Activated CD8-positive, alpha-beta memory T cell treated with anti-CD3 and anti-CD28 coated beads, Interleukin-2, amount 50 U/mL, for 48 hours (primary cell): ENCODE measurements around the gene RTN1.

Source experiments
- DNase-seq: peaks from one replicate; pipeline ENCODE4 v3.0.0-alpha.2; 2020

RTN1 gene, protein sequence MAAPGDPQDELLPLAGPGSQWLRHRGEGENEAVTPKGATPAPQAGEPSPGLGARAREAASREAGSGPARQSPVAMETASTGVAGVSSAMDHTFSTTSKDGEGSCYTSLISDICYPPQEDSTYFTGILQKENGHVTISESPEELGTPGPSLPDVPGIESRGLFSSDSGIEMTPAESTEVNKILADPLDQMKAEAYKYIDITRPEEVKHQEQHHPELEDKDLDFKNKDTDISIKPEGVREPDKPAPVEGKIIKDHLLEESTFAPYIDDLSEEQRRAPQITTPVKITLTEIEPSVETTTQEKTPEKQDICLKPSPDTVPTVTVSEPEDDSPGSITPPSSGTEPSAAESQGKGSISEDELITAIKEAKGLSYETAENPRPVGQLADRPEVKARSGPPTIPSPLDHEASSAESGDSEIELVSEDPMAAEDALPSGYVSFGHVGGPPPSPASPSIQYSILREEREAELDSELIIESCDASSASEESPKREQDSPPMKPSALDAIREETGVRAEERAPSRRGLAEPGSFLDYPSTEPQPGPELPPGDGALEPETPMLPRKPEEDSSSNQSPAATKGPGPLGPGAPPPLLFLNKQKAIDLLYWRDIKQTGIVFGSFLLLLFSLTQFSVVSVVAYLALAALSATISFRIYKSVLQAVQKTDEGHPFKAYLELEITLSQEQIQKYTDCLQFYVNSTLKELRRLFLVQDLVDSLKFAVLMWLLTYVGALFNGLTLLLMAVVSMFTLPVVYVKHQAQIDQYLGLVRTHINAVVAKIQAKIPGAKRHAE

DNA sequence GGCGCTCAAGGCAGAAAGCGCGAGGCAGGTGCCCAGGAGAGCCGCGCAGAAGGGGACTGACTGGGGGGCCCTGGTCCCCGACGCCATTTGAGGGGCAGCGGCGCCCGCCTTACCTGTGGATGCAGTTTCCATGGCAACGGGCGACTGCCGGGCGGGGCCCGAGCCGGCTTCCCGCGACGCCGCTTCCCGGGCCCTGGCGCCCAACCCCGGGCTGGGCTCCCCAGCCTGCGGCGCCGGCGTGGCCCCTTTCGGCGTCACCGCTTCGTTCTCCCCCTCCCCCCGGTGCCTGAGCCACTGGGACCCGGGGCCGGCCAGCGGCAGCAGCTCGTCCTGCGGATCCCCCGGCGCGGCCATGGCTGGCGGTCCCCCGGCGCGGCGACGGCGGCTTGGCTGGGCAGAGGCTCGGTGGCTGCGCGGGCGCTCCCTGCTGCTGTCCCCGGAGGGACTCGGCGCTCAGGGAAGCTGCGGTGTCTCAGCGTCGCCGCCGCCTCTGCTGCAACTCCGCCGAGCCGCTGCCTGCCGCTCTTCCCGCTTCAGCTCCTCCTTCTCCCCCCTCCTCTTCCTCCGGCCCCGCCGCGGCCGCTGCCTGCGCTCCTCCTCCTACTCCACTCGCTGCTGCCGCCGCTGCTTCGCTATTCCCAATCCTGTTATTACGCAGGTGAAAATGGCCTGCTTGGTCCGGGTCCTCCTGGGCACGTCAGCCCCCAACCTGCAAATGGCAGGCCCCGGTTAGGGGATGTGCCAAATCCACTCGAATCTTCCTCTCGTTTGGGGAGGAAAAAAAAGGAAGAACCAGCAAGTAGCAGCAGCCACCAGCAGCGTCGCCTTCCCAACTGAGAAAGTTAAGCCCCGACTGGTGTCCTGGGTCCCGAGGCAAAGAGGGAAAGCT lies at the start of gene RTN1:
TSS of gene RTN1 (minus strand) at position 500 of the 889 bp plus-strand sequence. CDS start at position 354, 146 bp downstream.
- DNase-seq: peak; percentile 61

DNA sequence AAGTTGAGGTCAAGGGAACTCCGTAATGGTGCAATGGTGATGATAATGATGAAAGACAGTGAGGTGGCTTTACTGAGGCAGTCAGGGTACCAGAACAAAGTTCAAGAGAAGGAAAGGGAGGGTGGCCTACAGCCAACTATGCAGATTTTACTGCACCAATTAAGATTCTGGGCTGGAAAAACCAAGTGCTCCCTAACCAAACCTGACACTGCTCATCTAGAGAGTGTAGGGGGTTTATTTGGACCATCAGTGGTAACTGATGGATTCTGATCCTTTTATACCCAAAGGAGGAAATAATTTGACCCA lies 49.8 kb upstream of the RTN1 start:
- DNase-seq: no peak

DNA sequence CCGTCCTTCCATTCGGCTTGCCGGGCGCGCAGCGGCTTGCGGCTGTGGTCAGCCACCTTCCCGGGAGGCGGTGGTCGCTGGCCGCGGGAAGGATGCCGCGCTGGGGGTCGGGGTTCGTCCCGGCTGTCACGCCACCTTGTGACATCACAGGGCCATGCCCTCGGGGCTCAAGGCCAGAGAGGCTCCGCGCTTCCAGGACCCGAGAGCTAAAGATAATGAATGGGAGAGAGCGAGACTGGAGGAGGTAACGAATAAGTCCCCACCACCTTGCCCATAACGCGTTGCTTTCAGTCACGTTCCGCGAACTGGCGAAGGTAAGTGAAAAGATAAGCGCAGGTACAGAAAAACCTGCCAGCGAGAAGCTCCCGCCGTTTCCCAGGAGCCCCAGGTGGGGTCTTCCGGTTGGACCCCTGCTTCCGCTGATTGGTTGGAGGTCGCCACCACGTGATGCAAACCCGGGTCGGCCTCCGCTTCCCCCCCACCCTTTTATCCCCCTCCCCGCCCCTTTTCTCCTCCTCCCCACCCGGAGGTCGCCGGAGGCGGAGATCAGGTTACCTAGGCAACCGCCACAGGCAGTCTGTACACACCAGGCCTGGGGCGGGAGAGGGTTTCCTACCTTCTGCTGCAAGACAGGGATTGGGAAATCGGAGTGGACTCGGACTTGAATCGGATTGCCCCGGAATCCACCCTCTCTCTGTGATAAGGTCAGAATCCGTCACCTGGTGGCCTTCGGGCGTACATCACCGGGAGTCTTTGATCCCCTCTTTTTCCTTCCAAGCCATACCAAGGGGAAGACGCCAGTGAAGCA lies 49.2 kb upstream of the RTN1 start, which contains the start of gene LRRC9:
TSS of gene LRRC9 (plus strand) at position 575 of the 808 bp plus-strand sequence.
- DNase-seq: peak; percentile 57

DNA sequence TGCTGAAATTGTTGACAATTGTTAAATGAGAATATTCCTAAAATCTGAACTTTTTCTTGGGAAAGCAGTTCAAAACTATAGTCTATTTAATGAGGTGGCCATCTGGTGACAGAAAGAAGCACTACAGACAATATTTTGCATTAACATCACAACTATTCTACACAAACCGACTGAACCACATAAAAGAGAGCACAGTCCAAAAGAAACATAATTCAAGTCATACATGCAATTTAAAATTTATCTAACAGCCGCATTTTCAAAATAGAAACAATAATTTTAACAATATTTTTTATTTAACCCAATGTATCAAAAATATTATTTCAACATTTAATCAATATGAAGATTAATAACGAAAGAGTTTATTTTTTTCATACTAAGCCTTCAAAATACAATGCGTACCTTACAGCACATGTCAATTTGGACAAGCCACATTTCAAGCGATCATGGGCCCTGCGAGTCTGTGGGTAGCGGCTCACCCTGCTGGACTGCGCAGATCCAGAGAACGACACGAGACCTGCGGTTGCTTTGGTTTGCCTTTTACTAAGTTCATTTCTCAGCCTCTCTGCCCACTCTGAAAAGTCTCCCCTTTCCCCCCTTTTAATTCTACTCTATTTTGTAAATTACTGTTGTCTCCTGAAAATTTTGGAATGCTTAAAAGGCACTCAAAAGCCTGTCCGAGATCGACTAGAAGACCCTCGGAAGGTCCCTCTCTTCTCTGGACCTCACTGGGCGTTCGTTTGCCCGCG lies 48.4 kb upstream of the RTN1 start:
- peak; percentile 52 for DNase-seq

DNA sequence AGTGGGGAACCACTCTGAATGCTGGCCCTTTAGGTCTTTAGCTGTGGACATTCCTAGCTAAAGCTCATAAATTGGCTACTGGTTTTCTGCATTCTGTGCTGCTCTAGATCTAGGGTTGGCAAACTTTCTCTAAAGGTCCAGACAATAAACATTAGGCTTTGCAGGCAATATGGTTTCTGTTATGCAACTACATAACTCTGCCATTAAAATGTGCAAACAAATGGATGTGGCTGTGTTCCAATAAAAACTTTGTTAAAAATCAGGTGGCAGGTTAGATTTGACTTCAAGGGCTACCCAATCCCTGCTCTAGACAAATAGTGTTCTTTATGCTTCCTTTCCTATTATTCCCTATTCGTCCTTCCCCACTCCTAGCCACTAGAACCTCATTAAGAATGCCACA lies 42.6 kb upstream of the RTN1 start:
- DNase-seq: no peak

DNA sequence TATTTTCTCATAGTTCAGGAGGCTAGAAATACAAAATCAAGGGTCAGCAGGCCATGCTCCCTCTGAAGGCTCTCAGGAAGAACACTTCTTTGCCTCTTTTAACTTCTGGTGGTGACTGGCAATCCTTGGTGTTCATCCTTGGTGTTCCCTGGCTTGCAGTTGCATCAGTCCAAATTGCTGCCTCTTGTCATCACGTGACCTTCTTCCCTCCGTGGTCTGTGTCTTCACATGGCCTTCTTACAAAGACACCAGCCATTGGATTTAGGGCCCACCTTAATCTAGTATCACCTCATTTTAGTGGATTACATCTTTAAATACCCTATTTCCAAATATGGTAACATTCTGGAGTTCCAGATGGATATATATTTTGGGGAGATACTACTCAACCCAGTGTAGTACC lies 41.9 kb upstream of the RTN1 start:
- DNase-seq: no peak

DNA sequence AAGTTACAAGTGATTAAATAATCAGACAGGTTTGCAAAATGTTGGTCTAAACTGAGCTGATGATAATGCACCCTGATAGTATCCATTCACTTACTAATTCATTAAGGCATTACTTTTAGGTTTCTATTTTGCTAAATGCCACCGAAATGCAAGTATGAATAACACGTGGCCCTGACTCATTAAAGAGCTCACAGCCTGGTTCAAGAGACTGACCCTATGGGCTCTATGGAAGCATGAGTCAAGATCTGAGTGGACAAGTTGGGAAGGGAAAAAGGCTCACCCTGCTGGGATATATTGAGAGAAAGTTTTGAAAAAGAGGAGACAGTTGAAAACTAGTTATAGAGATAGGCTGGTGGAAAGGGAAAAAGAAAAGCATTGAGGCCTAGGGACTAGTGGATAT lies 34.6 kb upstream of the RTN1 start:
- DNase-seq: no peak

DNA sequence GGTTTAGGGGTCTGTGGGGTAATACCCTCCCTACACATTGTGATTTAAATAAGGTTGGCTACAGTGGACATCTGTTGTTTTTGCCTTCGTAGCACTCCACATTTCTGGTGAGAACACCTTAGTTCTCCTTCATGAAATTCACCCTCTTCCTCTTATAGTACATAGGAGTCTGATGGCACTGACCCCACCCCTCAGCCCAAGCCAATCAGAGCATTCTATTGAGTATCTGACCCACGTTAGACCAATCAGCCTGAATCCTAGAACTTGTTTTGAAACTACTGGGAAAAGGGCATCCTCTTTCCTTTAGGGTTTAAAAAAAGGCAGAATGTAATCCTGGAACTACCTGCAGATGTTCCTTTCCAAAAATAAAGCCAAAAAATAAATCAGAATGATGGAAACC lies 33.6 kb upstream of the RTN1 start:
- DNase-seq: no peak

DNA sequence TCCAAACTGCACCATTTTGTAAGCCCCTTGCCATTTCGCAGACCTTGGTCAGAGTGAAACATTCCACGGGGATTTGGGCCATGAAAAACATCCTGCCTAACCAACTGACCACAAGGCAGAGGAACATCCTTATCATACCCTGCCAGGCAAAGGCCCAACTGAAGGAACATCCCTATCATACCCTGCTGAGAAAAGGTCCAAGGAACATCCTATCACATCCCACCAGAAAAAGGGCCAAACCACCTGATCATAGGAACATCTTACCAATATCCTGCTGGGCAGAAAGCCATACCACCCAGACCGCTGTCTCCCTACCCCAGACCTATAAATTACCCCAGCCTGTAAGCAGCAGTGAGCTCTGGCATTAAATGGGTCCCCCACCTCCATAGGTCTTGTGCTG lies 30.0 kb upstream of the RTN1 start:
- DNase-seq: no peak

DNA sequence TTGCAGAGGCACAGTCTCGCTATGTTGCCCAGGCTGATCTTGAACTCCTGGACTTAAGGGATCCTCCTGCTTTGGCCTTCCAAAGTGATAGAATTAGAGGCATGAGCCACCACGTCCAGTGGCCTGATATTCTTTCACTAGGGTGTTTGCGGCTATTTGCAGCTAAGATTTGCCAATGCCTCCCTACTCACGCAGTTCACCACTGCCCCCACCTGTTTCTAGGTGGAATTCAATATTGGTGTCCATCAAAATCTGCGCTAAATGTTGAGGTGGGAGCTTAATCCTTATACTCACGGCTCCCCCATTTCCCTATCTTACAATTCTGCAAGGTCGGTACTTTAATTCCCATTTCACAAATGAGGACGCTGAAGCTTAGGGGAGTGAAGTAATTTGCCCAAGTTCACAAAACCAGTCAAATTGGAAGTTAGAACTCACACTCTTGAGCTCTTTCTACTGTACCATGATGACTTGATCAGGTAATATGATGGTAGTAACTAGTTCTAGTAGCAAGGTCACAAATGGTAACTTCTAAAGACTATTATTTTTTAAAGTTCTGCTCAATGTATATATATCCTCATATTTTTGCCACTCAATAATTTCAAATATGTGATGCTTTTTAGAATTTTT lies 27.3 kb upstream of the RTN1 start:
- DNase-seq: no peak

DNA sequence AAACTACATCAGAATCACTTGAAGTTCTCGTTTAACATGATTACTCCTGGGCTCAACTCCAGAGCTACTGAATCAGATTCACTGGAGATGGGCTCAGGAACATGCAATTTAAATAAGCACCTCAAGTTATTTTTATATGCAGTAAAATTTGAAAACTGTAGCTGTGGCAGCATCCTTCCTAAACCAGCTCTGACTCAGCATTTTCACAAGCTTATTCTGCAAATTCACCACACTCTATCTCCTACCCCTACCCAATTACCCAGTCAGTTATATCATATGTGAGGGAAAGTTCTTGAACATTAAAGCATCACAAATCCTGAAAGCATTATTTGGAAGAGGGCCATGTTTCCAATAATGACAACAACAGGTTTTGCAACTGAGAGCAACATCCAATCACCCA lies 25.1 kb upstream of the RTN1 start:
- no peak for DNase-seq

DNA sequence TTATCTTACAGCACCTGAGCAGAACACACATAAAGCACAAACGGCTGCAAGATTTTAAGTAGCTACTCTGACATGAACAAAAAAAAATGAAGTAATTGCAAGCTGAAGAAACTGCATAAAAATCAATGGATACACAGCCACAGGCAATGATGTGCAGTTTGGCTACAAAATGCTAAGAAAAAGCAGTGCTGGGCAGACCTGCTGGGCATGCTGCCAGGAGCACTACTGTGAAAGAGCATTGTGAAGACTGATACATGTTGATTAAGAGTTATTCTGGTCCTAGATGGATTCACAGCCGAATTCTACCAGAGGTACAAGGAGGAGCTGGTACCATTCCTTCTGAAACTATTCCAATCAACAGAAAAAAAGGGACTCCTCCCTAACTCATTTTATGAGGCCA lies 20.1 kb upstream of the RTN1 start:
- no peak for DNase-seq

DNA sequence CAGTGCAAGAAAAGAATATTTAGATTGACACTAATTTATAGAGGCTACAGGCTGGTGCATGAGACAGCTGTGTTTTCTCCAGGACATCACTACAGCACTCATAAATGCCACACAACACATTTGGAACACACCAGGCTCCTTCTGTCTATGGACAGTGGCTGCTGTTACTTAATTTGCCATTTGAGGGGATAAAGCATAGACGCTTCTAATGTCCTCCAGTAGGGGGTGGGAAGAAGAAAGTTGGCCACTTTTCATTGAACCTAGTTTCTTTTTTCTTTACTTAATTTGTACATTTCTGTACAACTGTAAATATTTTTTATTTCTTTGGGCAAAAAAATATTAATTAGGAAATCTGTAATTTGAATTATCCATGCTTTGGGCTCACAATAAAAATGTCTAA lies 12.4 kb upstream of the RTN1 start:
- no peak for DNase-seq

DNA sequence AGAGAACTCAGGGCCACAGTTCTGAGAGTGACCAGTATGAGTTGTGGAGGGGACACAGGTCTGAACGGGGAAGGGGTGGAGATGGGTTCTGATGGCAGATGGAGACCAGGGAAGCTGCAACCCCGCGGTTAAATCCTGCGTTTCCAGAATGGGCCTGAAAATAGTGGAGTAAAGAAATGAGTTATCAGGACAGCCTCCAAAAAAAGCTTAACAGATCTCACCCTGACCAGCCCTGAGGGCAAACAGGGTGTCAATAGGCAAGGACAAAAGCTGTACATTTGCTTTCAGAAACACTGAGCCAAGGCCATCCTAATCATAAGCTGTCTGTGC lies 555 bp upstream of the RTN1 start:
- DNase-seq: no peak

DNA sequence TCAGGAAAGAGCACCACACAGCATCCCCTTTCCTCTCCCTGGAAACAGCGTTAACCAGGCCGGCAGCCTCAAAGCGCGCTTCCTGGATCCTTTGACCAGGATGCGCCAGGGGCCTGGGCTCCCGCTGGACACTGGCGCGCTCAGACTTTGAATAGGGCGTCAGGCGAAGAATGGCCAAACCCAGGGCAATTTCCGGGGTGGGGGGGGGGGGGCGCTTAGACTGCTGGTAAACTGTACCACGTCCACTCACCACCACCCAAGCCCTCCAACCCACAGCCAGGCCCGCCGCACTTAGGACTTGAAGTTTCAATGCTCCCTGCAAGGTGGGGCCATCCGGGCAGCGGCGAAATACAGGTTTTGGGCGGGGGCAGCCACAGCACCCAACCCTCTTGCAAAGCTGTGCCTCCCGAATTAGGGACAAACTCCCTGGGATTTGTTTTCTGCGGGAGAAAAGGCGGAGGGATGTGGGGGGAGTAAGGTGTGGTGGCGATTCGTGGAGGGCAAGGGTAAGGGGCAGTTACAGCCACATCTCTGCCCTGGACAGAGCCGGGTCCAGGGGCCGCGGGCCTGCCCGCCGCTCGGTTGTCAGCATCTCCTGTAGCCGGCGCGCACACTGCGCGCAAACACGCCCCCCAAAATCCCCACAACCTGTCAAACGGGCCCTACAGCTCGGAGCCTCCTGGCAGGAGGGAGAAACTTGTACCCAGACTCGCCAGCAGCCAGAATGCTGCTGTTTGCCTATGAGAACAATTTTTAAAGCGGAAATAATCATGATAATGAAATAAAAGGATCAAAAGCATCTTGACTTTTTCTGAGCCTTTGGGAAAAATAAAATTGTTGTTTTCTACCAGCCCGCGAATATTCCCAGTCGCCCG lies 958 bp downstream of the RTN1 start:
- DNase-seq: no peak

DNA sequence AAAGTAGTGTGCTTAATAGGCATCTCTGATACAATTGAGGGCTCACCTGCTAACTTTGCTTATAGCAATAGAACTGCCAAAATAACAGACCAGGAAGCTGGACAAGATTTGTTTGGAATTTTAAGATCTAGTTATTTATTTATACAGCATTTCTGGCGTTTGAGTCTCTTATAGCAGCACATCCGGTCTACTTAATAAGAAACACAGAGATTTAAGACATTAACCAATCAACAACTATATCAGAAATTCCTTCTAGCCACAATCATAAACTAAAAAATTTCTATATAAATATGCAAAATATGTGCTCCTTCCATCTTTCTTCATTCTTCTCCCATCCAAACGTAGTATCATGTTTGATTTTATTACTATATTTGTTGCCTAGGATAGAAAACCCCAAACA lies 2.6 kb downstream of the RTN1 start:
- DNase-seq: no peak

DNA sequence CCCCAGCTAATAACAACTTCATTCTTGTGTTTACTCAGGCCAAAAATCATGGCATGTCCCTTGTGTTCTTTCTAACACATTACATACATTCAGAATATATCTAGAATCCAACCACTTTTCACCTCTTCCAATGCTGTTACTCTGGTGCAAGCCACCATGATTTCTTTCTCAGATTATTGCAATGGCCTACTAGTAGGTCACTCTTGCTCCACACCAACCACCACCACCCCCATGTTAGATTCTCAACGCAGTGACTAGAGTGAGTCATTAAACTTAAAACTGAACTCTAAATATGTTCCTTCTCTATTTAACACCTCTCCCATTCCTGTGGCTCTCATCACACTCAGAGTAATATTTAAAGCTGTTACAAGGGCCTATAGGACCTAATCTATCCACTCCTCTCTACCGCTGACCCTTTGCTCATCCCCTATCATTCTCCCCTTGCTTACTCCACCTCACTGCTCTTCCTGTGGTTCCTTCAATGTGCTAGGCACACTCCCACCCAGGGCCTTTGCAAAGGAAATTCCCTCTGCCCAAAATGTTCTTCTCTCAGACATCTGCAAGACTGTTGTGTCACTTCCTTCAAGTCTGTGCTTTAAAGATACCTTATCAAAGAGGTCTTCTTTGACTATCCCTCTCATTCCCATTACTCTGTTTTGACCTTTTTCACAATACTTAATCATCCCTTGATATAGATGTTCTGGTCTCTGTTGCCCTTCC lies 6.6 kb downstream of the RTN1 start:
- DNase-seq: no peak

DNA sequence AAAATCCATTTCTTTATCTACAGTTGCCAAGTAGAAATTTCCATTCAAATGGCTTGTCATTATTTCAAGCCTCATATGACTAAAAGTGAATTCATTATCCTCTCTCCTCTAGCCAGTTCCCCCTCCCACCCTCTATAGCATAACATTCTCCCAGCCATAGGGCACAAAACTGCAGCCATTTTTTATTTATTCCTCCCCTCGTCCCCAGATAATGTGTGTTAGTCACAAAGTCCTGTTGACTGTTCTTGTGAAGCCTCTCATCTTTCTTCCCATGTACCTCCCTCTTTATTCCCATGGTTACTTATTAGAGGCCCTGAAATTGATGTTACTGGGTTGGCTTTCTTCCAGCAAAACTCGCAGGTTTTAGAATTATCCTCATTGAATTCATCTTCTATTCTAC lies 13.2 kb downstream of the RTN1 start:
- no peak for DNase-seq

DNA sequence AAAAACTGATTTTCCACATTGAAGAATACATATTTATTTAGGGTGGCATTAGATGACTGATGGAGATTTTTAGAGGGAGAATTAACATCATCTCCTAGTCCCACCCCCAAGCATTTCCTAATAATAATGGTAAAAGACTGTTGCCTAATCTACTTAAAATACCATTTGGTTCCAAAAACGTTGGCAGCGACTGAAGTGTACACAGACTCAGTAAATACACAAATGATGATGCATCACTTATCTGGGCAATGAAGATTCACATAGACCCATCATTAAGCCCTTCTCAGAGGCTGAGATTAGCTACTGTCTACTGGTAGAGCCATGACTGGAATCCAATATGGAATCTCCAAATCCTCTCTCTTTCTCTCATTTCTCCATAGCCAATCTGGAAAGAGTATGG lies 18.2 kb downstream of the RTN1 start:
- no peak for DNase-seq

DNA sequence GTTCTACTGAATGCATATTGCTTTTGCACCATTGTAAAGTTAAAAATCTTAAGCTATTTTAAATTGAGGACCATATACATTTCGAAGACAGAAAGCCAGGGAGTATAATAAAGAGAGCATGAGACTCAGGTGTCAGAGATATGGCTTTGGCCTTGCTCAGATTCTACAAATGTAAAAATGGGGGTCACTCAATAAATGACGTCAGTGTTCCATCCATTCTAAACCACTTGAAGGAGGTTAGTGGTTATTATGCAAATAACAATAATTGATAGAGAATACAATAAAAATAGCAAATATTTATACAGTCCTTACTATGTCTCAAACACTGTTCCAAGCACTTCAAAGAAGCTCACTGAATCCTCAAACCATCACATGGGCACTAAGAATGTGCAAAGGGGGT lies 20.1 kb downstream of the RTN1 start:
- no peak for DNase-seq
